ENCODE results near the gene RTL5. TPM values are rescaled to one million over a fixed set of nuclear protein-coding genes. Genes with fewer than 3 reads are reported as not detected.

The RTL5 gene
- polyA plus RNA-seq, 1 donor (not counting 4 experiments of a cell fraction or from before 2014, with no cell fraction given) = 0.09 TPM

- Histone ChIP-seq H3K9ac (ENCODE audit: control insufficient read depth, extremely low read depth, insufficient read depth, low read length) (no peak overlapping the region), H3K4me3 (ENCODE audit: control insufficient read depth in 2 of 3, extremely low read depth in 1 of 3, insufficient read depth in 2 of 3, low read depth in 1 of 3, low read length in 3 of 3) (no peak overlapping the region), H4K20me1 (ENCODE audit: control insufficient read depth, extremely low read depth, insufficient read depth, low read length) (peaks cover 2% of the 10 kb centered on the region), H2AFZ (ENCODE audit: control insufficient read depth, low read length) (no peak overlapping the region), H3K4me2 (ENCODE audit: control insufficient read depth, extremely low read depth, insufficient read depth, low read depth, low read length) (no peak overlapping the region), H3K9me3 (ENCODE audit: control insufficient read depth, low read depth, low read length) (no peaks in the 10 kb centered on the region), H3K9me1 (ENCODE audit: control insufficient read depth, extremely low read depth, insufficient read depth, low read length) (no peaks in the 10 kb centered on the region), H3K27me3 (ENCODE audit: control insufficient read depth, extremely low read depth, insufficient read depth, low read length) (peaks cover 19% of the 10 kb centered on the region), H3K79me2 (ENCODE audit: control insufficient read depth, insufficient read depth, low read length) (no peaks in the 10 kb centered on the region), H3K4me1 (ENCODE audit: control insufficient read depth, extremely low read depth, insufficient read depth, low read length) (no peaks in the 10 kb centered on the region), H3K27ac (ENCODE audit: control insufficient read depth, insufficient read depth, low read length) (no peak overlapping the region), H3K36me3 (ENCODE audit: control insufficient read depth in 2 of 2, extremely low read depth in 1 of 2, insufficient read depth in 2 of 2, low read length in 2 of 2) (no peaks in the 10 kb centered on the region)
- FAIRE-seq (no peak), DNase-seq (ENCODE audit: low read depth, low spot score) (no peak)
- dilution Hi-C loops (cut with MboI; ENCODE audit: extremely low pct_ligation_motif_present, low sequenced_read_pairs) = no loop called here
- no peak for TF ChIP-seq EZH2 (IDR thresholded peaks at IDR 0.05; ENCODE audit: low read length)
- TF ChIP-seq CTCF (optimal IDR thresholded peaks at IDR 0.05 in 1 of 3, IDR thresholded peaks at IDR 0.05 in 1 of 3, conservative IDR thresholded peaks at IDR 0.05 in 1 of 3; ENCODE audit: extremely low read depth in 1 of 3, insufficient read depth in 2 of 3, low read length in 3 of 3) = no peak
These were observed 50.9 kb downstream of the RTL5 start for GRCh38 chrX:72080800-72081199.

GRCh38 chrX:72080150-72080549 lies 51.6 kb downstream of the RTL5 start:
- Histone ChIP-seq H3K36me3 (ENCODE audit: control insufficient read depth in 2 of 2, extremely low read depth in 1 of 2, insufficient read depth in 2 of 2, low read length in 2 of 2) (no peaks in the 10 kb centered on the region), H3K27me3 (ENCODE audit: control insufficient read depth, extremely low read depth, insufficient read depth, low read length) (peaks cover 18% of the 10 kb centered on the region), H3K79me2 (ENCODE audit: control insufficient read depth, insufficient read depth, low read length) (no peaks in the 10 kb centered on the region), H3K9me3 (ENCODE audit: control insufficient read depth, low read depth, low read length) (no peaks in the 10 kb centered on the region), H3K4me2 (ENCODE audit: control insufficient read depth, extremely low read depth, insufficient read depth, low read depth, low read length) (no peak overlapping the region), H2AFZ (ENCODE audit: control insufficient read depth, low read length) (no peak overlapping the region), H3K9ac (ENCODE audit: control insufficient read depth, extremely low read depth, insufficient read depth, low read length) (no peak overlapping the region), H3K4me1 (ENCODE audit: control insufficient read depth, extremely low read depth, insufficient read depth, low read length) (no peaks in the 10 kb centered on the region), H3K9me1 (ENCODE audit: control insufficient read depth, extremely low read depth, insufficient read depth, low read length) (no peaks in the 10 kb centered on the region), H3K27ac (ENCODE audit: control insufficient read depth, insufficient read depth, low read length) (no peak overlapping the region), H3K4me3 (ENCODE audit: control insufficient read depth in 2 of 3, extremely low read depth in 1 of 3, insufficient read depth in 2 of 3, low read depth in 1 of 3, low read length in 3 of 3) (no peak overlapping the region), H4K20me1 (ENCODE audit: control insufficient read depth, extremely low read depth, insufficient read depth, low read length) (peaks cover 2% of the 10 kb centered on the region)
- TF ChIP-seq CTCF (optimal IDR thresholded peaks at IDR 0.05 in 1 of 3, IDR thresholded peaks at IDR 0.05 in 1 of 3, conservative IDR thresholded peaks at IDR 0.05 in 1 of 3; ENCODE audit: extremely low read depth in 1 of 3, insufficient read depth in 2 of 3, low read length in 3 of 3) = no peak
- no peak for TF ChIP-seq EZH2 (IDR thresholded peaks at IDR 0.05; ENCODE audit: low read length)
- dilution Hi-C loops (cut with MboI; ENCODE audit: extremely low pct_ligation_motif_present, low sequenced_read_pairs) = no loop called here
- FAIRE-seq (no peak), DNase-seq (ENCODE audit: low read depth, low spot score) (no peak)
